HG02798 (cell line): Measurements from ENCODE around the gene JPH3.

ENCODE experiments used
- ATAC-seq: cut with Tn5 transposase; IDR thresholded peaks from one replicate; pipeline ENCODE4 v1.9.1; 2021; ENCODE audit warnings: mild to moderate bottlenecking; ENCODE audit not compliant: unreplicated experiment, poor library complexity

Gene JPH3

GRCh38 chr16:87648236-87648635 lies 45.9 kb downstream of the JPH3 start:
- no peak for ATAC-seq

- ATAC-seq = no peak
Observed at GRCh38 chr16:87648698-87649487, 46.6 kb downstream of the JPH3 start.

- no peak for ATAC-seq
Observed at GRCh38 chr16:87652386-87652785, 50.1 kb downstream of the JPH3 start.

- ATAC-seq = no peak
Observed at GRCh38 chr16:87652799-87653198, 50.5 kb downstream of the JPH3 start.

- ATAC-seq = no peak
Observed at GRCh38 chr16:87653234-87653633, 50.9 kb downstream of the JPH3 start.

GRCh38 chr16:87654826-87655225 lies 52.5 kb downstream of the JPH3 start:
- ATAC-seq = no peak

- no peak for ATAC-seq
Observed at GRCh38 chr16:87656328-87656727, 54.0 kb downstream of the JPH3 start.

GRCh38 chr16:87657621-87658192 lies 55.4 kb downstream of the JPH3 start:
- ATAC-seq = no peak

GRCh38 chr16:87658564-87659225 lies 56.4 kb downstream of the JPH3 start:
- no peak for ATAC-seq

- ATAC-seq = no peak
Observed at GRCh38 chr16:87661561-87661960, 59.3 kb downstream of the JPH3 start.

- ATAC-seq = no peak
Observed at GRCh38 chr16:87662254-87663204, 60.2 kb downstream of the JPH3 start.

- no peak for ATAC-seq
Observed at GRCh38 chr16:87664792-87665191, 62.5 kb downstream of the JPH3 start.

GRCh38 chr16:87665193-87665592 lies 62.9 kb downstream of the JPH3 start:
- no peak for ATAC-seq

GRCh38 chr16:87666919-87667318 lies 64.6 kb downstream of the JPH3 start:
- ATAC-seq = no peak

- ATAC-seq = no peak
Observed at GRCh38 chr16:87667443-87667842, 65.1 kb downstream of the JPH3 start.

GRCh38 chr16:87667946-87668345 lies 65.6 kb downstream of the JPH3 start:
- no peak for ATAC-seq

- ATAC-seq = no peak
Observed at GRCh38 chr16:87669672-87670071, 67.4 kb downstream of the JPH3 start.

- ATAC-seq = no peak
Observed at GRCh38 chr16:87671221-87671620, 68.9 kb downstream of the JPH3 start.

- ATAC-seq = no peak
Observed at GRCh38 chr16:87671715-87672270, 69.5 kb downstream of the JPH3 start.

GRCh38 chr16:87674419-87674818 lies 72.1 kb downstream of the JPH3 start:
- ATAC-seq = no peak
